CD4-positive, alpha-beta T cell (primary cell): ENCODE results near the gene GTPBP1. TPM values are rescaled to one million over a fixed set of nuclear protein-coding genes. Genes with fewer than 3 reads are reported as not detected.

Source experiments
- ATAC-seq: fragments of 200-7000 bp; cut with Tn5 transposase; one replicate; pipeline ENCODE4 v1.10.0; 2022; ENCODE audit warnings: mild to moderate bottlenecking; ENCODE audit not compliant: poor library complexity
- CTCF ChIA-PET: fragments of 350-600 bp; sonication (Branson Sonifier 250); formaldehyde crosslinking; loops from one replicate; lab custom pipeline; 2021; ENCODE audit warnings: antibody characterized with exemption, inconsistent platforms; lab: Charles Lee
- POLR2A ChIA-PET: fragments of 350-600 bp; sonication (Branson Sonifier 250); formaldehyde crosslinking; loops from one replicate; lab custom pipeline; 2021; ENCODE audit warnings: antibody characterized with exemption, inconsistent platforms; lab: Charles Lee
- DNase-seq, 14 experiments: peaks; one replicate each; pipeline ENCODE4 v3.0.0-alpha.2; 2013 to 2020; ENCODE audit warnings: mixed read lengths in 2 of 14
- H3K27ac ChIP-seq, 2 donors: one replicate each; pipeline versions ENCODE4 v1.5.1 to v1.7.0; 2013; ENCODE audit warnings: low read length in 2 of 2, low read depth in 1 of 2, mild to moderate bottlenecking in 1 of 2
- H3K27me3 ChIP-seq, 2 experiments: 1 replicate in 1 of 2; 2 replicates in 1 of 2; pipeline versions ENCODE4 v1.6.1 to v1.7.0; 2013; ENCODE audit warnings: low read length in 2 of 2, control low read depth in 1 of 2, mild to moderate bottlenecking in 1 of 2, moderate library complexity in 1 of 2; ENCODE audit not compliant: insufficient read depth in 2 of 2, control insufficient read depth in 1 of 2
- H3K36me3 ChIP-seq: one replicate; pipeline ENCODE4 v1.6.1; 2013; ENCODE audit warnings: low read length, control low read depth; ENCODE audit not compliant: insufficient read depth
- H3K4me1 ChIP-seq: one replicate; pipeline ENCODE4 v1.6.1; 2013; ENCODE audit warnings: low read length, control low read depth; ENCODE audit not compliant: insufficient read depth
- H3K4me3 ChIP-seq: one replicate; pipeline ENCODE4 v1.5.1; 2013; ENCODE audit warnings: mild to moderate bottlenecking, low read length, moderate library complexity
- H3K9me3 ChIP-seq, 2 experiments: 1 replicate in 1 of 2; 2 replicates in 1 of 2; pipeline versions ENCODE4 v1.6.1 to v1.7.0; 2013; ENCODE audit warnings: low read length in 2 of 2, mild to moderate bottlenecking in 2 of 2, control low read depth in 1 of 2, moderate library complexity in 1 of 2; ENCODE audit not compliant: control insufficient read depth in 1 of 2, insufficient read depth in 1 of 2
- H3K27ac Mint-ChIP-seq: one replicate; pipeline ENCODE4 v1.8.0; 2020; ENCODE audit warnings: mixed read lengths
- H3K27me3 Mint-ChIP-seq: one replicate; pipeline ENCODE4 v1.8.0; 2021; ENCODE audit warnings: mixed read lengths
- H3K36me3 Mint-ChIP-seq: one replicate; pipeline ENCODE4 v1.8.0; 2021; ENCODE audit warnings: low read depth, mixed read lengths
- H3K4me1 Mint-ChIP-seq: one replicate; pipeline ENCODE4 v1.8.0; 2021; ENCODE audit warnings: low read depth, mixed read lengths
- H3K4me3 Mint-ChIP-seq: one replicate; pipeline ENCODE4 v1.8.0; 2020; ENCODE audit warnings: mild to moderate bottlenecking, mixed read lengths
- H3K9me3 Mint-ChIP-seq: one replicate; pipeline ENCODE4 v1.8.0; 2020; ENCODE audit warnings: mixed read lengths
- CTCF ChIP-seq: fragments of 200-600 bp; IDR thresholded peaks from one replicate; pipeline ENCODE4 v1.8.0; 2022; ENCODE audit warnings: antibody characterized with exemption, mild to moderate bottlenecking
- intact Hi-C, 2 experiments: fragments of 100-400 bp; cut with DNase I in 1 of 2; cut with micrococcal nuclease in 1 of 2; formaldehyde crosslinking; loops; one replicate each; pipeline versions ENCODE4 v1.15.1 to v1.9.0; 2023 to 2025; cut with DNase I, micrococcal nuclease
- total RNA-seq, 174 experiments: library from RNA in 2 of 174; stranded (reverse) in 2 of 174; gene quantifications; one replicate each; pipeline ENCODE4 v1.2.3 and lab custom pipeline; 2021 to 2026

The GTPBP1 gene
- total RNA-seq, 2 experiments from 2014 or later: 263 to 272 TPM

GRCh38 chr22:38782402-38783094 lies 76.8 kb downstream of the GTPBP1 start:
- Mint-ChIP-seq H3K27ac (no peak overlapping the region), H3K4me1 (peaks cover 12% of the 10 kb centered on the region), H3K4me3 (no peak overlapping the region), H3K9me3 (no peaks in the 10 kb centered on the region), H3K27me3 (no peaks in the 10 kb centered on the region), H3K36me3 (peaks cover 23% of the 10 kb centered on the region)
- no peaks in the 10 kb centered on the region for H3K27me3 ChIP-seq
- intact Hi-C loops: no loop called here
- POLR2A ChIA-PET: interaction anchor here (0.8 kb wide), 1 partner anchor 34 kb away, joined by 3 read pairs; no protein-coding TSS in a partner anchor
- no peak for TF ChIP-seq CTCF
- no peak for DNase-seq
- H3K9me3 ChIP-seq: no peaks in the 10 kb centered on the region
- H3K4me1 ChIP-seq: peaks cover 3% of the 10 kb centered on the region
- CTCF ChIA-PET: no interaction called here
- no peak for ATAC-seq
- H3K4me3 ChIP-seq: no peak overlapping the region
- peaks cover 8% of the 10 kb centered on the region for H3K36me3 ChIP-seq
- H3K27ac ChIP-seq: no peak overlapping the region

Other genes starting within 250 kb of the GTPBP1 start
- gene KDELR3, start 237.8 kb upstream of the GTPBP1 start, total RNA-seq: not detected
- 100 to 1,000 TPM; 454 to 462 TPM for gene DDX17, start 199.6 kb upstream of the GTPBP1 start, total RNA-seq
- gene DMC1, start 135.8 kb upstream of the GTPBP1 start, total RNA-seq: under 1 TPM; 0.52 to 0.95 TPM
- under 1 TPM; 0.34 to 0.91 TPM for gene FAM227A, start 49.6 kb upstream of the GTPBP1 start, total RNA-seq
- 1 to 10 TPM; 4.6 to 7.6 TPM for gene CBY1, start 49.3 kb upstream of the GTPBP1 start, total RNA-seq
- gene TOMM22, start 24.0 kb upstream of the GTPBP1 start, total RNA-seq: 10 to 100 TPM; 53.7 to 54.8 TPM
- 100 to 1,000 TPM; 303 to 307 TPM for gene JOSD1, start 5.0 kb upstream of the GTPBP1 start, total RNA-seq
- gene SUN2, start 50.1 kb downstream of the GTPBP1 start, total RNA-seq: 100 to 1,000 TPM; 440 to 453 TPM
- gene DNAL4, start 88.2 kb downstream of the GTPBP1 start, total RNA-seq: 1 to 10 TPM; 1.9 to 2.7 TPM
- gene NPTXR, start 138.1 kb downstream of the GTPBP1 start, total RNA-seq: 1 to 10 TPM; 4.2 to 4.6 TPM
- gene CBX6, start 166.3 kb downstream of the GTPBP1 start, total RNA-seq: 10 to 100 TPM; 41.6 to 42.8 TPM